HG02623 (cell line): ENCODE data around the gene PTGDR2.

Experiments used
- ATAC-seq: cut with Tn5 transposase; IDR thresholded peaks from one replicate; pipeline ENCODE4 v1.9.1; 2021; ENCODE audit warnings: moderate library complexity; ENCODE audit not compliant: unreplicated experiment

The PTGDR2 gene

DNA sequence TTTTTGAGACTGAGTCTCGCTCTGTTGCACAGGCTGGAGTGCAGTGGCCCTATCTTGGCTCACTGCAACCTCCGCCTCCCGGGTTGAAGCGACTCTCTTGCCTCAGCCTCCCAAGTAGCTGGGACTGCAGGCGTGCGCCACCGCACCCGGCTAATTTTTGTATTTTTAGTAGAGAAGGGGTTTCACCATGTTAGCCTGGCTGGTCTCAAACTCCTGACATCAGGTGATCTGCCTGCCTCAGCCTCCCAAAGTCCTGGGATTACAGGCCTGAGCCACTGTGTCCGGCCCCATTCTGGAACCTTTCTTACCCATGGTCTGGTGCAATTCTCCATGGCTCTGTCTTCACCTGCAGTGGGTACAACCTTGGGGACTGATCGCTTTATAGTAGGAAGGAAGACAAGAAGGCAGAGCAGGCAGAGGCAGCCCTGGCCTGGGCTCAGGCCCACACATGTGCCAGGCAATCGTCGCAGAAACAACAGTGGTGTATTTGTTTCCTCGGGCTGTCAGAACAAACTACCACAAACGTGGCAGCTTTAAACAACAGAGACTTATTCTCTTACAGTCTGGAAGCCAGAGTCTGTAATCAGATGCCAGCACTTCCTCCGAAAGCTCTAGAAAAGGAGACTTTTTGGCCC is 4.0 kb upstream of the PTGDR2 start:
- no peak for ATAC-seq

DNA sequence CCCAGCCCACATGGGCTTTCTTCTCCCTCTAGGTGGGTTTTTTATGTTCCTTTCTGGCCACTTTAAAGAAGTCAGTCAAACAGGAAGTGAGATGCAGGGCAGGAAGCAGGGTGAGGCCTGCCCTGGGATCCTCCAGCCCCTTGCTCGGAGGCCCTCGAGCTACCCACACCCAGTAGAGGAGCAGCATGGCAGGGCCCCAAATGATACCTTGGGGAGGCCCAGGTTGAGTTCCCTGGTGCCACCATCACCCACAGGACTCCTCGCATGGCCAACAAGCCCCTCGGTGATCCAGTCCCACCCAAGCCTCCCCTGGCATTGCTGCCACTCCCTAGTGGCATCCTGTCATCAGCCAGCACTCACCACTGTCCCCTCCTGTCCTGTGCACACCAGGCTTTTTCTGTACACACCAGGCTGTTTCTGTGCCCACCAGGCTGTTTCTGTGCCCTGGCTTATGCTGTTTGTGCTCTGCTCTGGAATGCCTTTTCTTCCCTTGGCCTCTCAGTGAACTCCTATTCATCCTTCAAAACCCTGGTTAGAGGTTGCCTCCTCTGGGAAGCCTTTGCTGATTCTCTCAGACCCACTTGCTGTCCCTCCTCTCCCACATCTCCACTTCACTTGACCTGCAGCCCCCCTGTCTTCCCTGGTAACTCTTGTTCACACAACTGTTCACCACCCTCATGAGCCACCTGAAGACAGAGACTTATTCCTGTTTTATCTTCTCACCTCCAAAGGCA is 3.1 kb upstream of the PTGDR2 start:
- ATAC-seq: no peak

DNA sequence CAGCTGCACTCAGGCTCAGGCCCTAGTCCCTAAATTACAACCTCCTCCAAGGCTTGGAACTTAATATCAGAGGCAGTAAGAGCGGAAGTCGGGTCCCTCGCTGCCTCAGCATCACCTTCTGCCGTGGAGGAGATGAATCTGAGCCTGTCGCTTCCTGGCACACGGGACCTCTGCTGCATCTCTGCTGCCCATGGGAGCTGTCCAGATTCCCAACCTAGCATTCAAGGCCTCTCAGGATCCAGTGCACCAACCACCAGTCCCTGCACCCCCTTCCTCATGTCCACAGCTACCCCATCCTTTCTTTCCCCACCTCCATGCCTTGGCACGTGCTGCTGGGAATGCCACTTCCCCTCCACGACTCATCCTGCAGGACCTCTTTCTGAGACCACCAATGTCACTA is 2.5 kb upstream of the PTGDR2 start:
- ATAC-seq: no peak

GRCh38 chr11:60857378-60858232 is 1.9 kb upstream of the PTGDR2 start:
- ATAC-seq: no peak

DNA sequence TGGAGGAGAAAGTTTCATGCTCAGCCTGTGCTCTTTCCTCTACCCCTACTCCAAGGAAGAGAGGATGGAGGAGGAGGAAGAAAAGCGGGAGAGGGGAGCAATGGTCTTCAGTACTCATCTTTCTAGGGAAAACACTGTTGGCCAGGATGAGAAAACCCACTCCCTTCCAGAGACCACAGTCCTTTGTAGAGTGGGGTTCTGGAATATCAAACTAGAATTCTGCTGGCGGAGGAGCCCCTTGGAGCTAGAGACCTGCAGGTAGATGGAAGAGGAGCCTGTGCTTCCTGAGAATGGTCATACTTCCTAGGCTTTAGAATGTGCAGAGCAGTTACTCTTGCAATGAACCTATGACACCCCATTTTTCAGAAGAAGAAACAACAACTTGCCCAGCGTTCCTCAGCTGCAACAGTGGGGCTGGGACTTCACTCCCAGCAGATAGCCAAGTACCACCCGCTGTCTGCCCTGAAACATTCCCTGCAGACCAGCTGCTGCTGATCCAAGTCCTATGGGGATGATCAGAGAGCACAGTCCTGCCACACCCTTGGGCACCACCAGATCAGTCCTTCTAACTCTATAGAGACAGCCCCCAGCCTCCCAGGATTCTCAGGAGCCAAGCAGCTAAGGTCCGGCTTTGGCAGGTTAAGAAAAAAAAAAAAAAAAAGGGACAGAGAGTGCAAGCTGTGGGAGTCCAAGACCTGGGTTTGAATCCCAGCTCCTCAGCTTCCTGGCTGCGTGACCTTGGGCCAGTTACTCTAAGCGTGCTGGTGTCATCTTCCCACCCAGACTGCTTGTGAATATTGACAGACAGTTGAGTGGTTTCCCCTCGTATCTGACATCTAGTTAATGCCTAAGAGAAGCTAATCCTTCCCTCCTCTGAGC is 664 bp downstream of the PTGDR2 start:
- no peak for ATAC-seq

DNA sequence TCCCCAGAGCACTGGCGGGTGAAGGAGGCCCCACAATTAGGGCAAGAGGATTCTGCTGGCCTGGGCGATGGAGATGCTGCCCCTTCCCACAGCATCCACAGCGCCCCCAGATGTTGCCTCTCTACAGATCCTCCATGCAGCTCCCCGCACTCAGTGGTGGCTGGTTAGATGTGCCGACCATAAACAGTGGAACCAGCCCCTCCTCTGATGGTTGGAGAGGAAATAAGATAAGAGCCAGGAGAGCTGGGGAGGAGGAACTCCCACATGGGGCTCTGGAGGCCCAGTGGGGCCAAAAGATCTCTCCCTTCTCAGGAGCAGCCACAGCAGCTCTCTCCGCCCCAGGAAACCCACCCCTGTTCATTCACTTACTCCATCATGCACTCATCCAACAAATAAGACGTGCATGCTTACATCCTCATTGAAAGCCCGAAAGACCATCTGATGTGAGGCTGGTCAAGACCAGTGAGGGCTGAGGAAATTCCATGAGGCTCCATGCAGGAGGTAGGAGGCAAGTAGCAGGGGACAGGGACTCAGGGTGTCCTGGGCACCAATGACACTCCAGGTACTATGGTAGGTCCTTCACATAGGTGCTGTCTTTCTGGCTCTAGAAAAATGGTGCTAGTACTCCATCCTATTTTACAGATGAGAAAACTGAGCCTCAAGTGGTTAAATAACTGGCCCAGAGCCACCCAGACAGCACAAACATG is 1.5 kb downstream of the PTGDR2 start:
- ATAC-seq: no peak

DNA sequence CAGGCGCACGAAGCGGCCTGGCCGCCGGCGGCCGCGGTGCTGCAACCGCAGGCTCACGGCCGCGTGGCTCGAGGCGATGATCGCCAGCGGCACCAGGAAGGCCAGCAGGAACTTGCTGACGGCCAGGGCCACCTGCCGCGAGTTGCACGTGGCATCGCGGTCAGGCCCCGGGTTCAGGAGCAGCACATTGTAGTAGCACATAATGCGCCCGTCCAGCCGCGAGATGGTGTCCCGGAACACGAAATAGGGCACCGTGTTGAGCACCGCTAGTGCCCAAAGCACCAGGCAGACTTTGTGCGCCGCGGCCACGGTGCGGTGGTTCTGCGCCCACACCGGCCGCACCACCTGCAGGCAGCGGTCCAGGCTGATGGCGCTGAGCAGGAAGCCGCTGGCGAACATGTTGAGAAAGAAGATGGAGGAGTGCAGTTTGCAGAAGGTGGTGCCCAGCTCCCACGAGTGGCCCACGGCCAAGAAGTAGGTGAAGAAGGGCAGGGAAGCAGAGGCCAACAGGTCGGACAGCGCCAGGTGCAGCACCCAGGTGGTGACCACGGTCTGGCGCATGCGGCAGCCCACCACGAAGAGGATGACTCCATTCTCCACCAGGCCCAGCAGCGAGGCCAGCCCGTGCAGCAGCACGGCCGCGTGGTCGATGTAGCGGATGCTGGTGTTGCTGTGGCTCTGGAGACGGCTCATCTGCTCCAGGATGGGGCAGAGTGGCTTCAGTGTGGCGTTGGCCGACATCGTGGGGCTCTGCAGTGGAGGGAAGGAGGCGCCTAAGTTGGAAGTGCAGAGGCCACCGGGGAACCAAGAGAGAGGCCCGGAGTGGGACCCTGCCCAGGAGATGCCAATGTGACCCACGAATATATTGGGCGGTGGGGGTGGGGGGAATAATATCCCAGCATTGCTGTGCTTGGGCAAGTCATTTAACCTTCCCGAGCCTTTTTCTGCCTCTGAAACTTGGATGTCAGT is 2.5 kb downstream of the PTGDR2 start:
- ATAC-seq: no peak

GRCh38 chr11:60852117-60852981 is 3.4 kb downstream of the PTGDR2 start:
- no peak for ATAC-seq

- no peak for ATAC-seq
Observed at GRCh38 chr11:60851327-60852104, 4.2 kb downstream of the PTGDR2 start.

DNA sequence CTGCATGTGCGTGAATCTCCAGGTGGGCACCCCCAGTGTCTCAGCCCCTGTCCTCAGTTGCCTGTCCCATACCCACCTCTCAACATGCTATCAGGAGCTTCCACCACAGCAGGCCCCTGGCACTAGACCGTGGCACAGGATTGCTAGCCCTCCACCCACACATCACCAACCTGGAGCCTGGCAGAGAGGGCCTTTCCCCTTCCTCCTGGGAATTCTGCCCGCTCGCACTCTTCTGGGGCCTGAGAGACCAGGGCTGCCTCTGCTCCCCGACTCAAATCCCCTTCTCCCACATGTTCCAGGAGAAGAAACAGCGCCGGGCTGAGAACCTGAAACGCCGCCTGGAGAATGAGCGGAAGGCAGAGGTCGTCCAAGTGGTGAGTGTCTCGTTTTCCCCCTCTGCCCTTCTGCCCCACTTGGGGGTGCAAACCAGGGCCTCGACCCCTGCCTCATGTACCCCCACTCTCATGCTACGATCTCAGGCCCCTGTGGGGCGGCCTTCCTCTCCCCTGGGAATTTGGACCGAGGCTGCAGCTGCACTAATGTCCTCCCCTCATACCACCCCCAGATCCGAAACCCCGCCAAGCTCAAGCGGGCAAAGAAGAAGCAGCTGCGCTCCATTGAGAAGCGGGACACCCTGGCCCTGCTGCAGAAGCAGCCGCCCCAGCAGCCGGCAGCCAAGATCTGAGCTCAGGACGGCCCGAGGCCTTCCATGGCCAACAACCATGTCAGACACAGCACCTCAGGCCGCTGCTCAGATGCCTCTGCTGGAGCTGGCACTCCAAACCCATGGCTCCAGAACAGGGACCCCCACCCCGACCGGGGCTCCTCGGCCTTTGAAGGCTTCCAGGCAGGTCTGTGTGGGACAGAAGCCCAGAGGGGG is 5.9 kb downstream of the PTGDR2 start:
- ATAC-seq: no peak

- ATAC-seq: no peak
Observed at GRCh38 chr11:60848714-60849151, 7.0 kb downstream of the PTGDR2 start.

- ATAC-seq: no peak
Observed at GRCh38 chr11:60847896-60848295, 7.9 kb downstream of the PTGDR2 start.

GRCh38 chr11:60847281-60847680 is 8.5 kb downstream of the PTGDR2 start:
- ATAC-seq: no peak

GRCh38 chr11:60845338-60845737 is 10.4 kb downstream of the PTGDR2 start:
- ATAC-seq: no peak

GRCh38 chr11:60844870-60845221 is 10.9 kb downstream of the PTGDR2 start:
- no peak for ATAC-seq
